GM12891 (cell line): ENCODE measurements around the gene POLR3B.

Source experiments
- DNase-seq: peaks from one replicate; pipeline ENCODE4 v3.0.0; 2011; ENCODE audit warnings: low spot score; ENCODE audit not compliant: insufficient read length
- FAIRE-seq: peaks from 2 replicates; lab custom pipeline; 2011; peaks lifted over from hg19 to GRCh38; lab: Jason Lieb, UNC
- PAX5 ChIP-seq: IDR thresholded peaks from 2 replicates; pipeline ENCODE4 v1.6.1; 2011; ENCODE audit warnings: low read length, moderate library complexity, mild to moderate bottlenecking; ENCODE audit not compliant: insufficient read depth, severe bottlenecking
- POLR2A ChIP-seq: IDR thresholded peaks from 2 replicates; pipeline ENCODE4 v1.6.1; 2011; ENCODE audit warnings: low read depth, low read length, control low read depth
- POLR2AphosphoS5 ChIP-seq: IDR thresholded peaks from 2 replicates; pipeline ENCODE4 v1.6.1; 2011; ENCODE audit warnings: low read depth, low read length, control low read depth
- POU2F2 ChIP-seq: IDR thresholded peaks from 2 replicates; pipeline ENCODE4 v1.6.1; 2011; ENCODE audit warnings: low read depth, mild to moderate bottlenecking, control low read depth, low read length, moderate library complexity
- SPI1 ChIP-seq: IDR thresholded peaks from 2 replicates; pipeline ENCODE4 v1.6.1; 2011; ENCODE audit warnings: low read depth, low read length, control low read depth
- TAF1 ChIP-seq: IDR thresholded peaks from 2 replicates; pipeline ENCODE4 v1.6.1; 2011; ENCODE audit warnings: low read depth, low read length, control low read depth

The POLR3B gene

GRCh38 chr12:106323537-106323936 lies 34.0 kb upstream of the POLR3B start:
- no peak for TF ChIP-seq TAF1
- TF ChIP-seq POLR2AphosphoS5: no peak
- TF ChIP-seq PAX5: no peak
- no peak for TF ChIP-seq POLR2A
- no peak for TF ChIP-seq SPI1
- TF ChIP-seq POU2F2: no peak
- FAIRE-seq: no peak
- no peak for DNase-seq

DNA sequence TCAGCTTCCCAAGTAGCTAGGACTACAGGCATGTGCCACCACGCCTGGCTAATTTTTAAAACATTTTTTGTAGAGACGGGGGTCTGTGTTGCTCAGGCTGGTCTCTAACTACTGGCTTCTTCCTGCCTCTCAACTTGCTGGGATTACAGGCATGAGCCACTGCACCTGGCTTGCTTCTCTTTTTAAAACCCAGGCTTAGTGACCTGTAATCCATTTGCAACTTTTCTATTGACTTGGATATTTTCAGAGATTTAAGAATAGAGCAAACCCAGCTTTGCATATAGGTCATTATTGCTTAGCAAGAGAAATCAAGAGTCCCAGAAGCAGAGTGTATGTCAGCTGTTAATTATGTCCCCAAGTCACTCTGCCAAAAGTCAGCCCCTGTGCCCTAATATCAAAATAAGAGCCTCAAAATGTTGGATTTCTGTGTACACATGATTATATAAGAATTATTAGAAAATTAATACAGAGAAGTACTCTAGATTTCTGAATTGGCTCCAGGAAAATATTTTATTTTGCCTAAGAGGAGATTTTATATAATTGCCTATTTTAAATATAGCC lies 30.2 kb upstream of the POLR3B start:
- FAIRE-seq: no peak
- DNase-seq: no peak
- TF ChIP-seq POLR2AphosphoS5: no peak

GRCh38 chr12:106328735-106329134 lies 28.8 kb upstream of the POLR3B start:
- DNase-seq: no peak
- TF ChIP-seq POU2F2 (no peak), PAX5 (no peak), POLR2A (no peak), SPI1 (no peak), POLR2AphosphoS5 (no peak), TAF1 (no peak)
- no peak for FAIRE-seq

- DNase-seq: no peak
- FAIRE-seq: no peak
- TF ChIP-seq POLR2AphosphoS5 (no peak), SPI1 (no peak), TAF1 (no peak)
Measured at GRCh38 chr12:106329231-106329982, 28.1 kb upstream of the POLR3B start.

DNA sequence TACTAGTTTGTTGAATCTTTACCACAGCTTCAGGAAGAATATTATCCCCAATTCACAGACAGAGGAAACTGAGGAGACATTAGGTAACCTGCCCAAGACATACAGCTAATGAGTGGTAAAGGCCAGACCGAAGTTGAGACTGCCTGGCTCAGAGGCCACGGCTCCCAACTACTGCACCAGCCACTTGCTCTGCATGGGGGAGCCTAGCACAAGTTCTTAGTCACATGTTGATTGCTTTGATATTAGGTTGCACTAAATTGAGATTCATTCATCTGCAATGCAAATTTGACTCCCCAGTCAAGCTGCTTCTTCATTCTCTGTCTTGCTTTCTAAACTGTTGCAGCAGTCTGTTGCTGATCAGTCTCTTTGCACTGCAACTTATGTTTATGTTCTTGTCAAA lies 25.9 kb upstream of the POLR3B start:
- TF ChIP-seq TAF1: no peak
- no peak for TF ChIP-seq POU2F2
- no peak for TF ChIP-seq PAX5
- TF ChIP-seq POLR2AphosphoS5: no peak
- TF ChIP-seq POLR2A: no peak
- no peak for TF ChIP-seq SPI1
- FAIRE-seq: no peak
- no peak for DNase-seq

DNA sequence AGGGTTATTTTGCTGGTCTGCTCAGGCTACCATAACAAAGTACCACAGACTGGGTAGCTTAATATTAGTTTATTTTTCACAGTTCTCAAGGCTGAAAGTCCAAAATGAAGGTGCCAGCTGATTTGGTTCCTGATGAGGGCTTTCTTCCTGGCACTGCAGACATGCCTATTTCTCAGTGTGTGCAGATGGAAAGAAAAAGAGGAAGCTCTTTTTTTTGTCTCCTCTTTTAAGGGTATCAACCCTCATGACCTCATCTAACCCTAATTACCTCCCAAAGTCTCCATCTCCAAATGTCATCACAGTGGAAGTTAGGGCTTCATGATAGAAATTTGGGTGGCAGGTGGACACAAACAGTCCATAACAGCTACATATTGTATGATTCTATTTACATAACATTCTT lies 25.0 kb upstream of the POLR3B start:
- TF ChIP-seq POLR2AphosphoS5 (no peak), TAF1 (no peak), PAX5 (no peak), POLR2A (no peak), SPI1 (no peak), POU2F2 (no peak)
- DNase-seq: no peak
- no peak for FAIRE-seq

GRCh38 chr12:106333010-106333409 lies 24.5 kb upstream of the POLR3B start:
- no peak for FAIRE-seq
- TF ChIP-seq POU2F2 (no peak), PAX5 (no peak), POLR2A (no peak), SPI1 (no peak), POLR2AphosphoS5 (no peak), TAF1 (no peak)
- DNase-seq: no peak

- DNase-seq: no peak
- FAIRE-seq: no peak
- TF ChIP-seq POLR2AphosphoS5 (no peak), POU2F2 (no peak), TAF1 (no peak), SPI1 (no peak), POLR2A (no peak), PAX5 (no peak)
Measured at GRCh38 chr12:106333756-106334155, 23.8 kb upstream of the POLR3B start.

DNA sequence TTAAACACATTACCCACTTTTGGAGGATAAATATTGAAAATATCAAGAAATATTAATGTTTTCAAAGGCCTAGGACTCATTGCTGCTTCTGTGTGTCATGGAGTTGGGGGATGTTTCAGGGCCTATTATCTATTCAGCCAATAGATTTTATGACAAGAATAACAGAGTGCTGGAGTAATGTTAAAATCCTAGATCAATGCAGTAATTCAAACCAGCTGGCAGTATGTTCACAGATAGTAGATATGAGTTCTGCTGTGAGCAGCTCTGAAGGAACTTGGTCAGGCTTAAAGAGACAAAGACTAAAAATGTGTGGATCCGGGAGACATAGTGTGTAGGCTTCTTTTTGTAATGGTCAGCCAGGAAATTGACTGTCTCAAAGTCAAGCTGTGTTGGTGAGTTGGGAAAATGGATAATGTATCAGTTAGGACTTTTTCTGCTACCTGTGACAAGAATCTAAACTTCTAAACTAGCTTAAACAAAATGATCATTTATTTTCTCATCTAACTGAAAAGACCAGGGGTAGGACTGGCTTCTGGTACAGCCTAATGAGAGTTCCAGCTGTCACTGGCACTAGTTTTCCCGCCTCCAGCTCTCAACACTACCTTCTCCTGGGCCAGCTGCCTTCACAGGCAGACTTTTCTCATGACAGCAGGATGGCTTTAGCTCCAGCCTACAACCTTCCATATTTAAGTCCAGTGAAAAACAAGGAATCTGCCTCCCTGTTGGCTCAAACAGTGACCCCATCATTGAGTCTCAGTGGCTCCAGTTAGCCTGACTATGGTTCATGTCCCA lies 16.3 kb upstream of the POLR3B start:
- no peak for FAIRE-seq
- TF ChIP-seq POLR2AphosphoS5: no peak
- no peak for TF ChIP-seq SPI1
- TF ChIP-seq POLR2A: no peak
- DNase-seq: no peak

GRCh38 chr12:106342397-106343213 lies 14.9 kb upstream of the POLR3B start:
- TF ChIP-seq PAX5 (no peak), POU2F2 (no peak), TAF1 (no peak), POLR2AphosphoS5 (no peak), POLR2A (no peak), SPI1 (no peak)
- no peak for FAIRE-seq
- DNase-seq: no peak
